HL-60 (cell line): ENCODE measurements around the gene TFB1M.
A peak's percentile ranks its signal among the peaks of the same experiment; 100 is the strongest.

Source experiments
- DNase-seq, 2 experiments: peaks; one replicate each; pipeline ENCODE4 v3.0.0-alpha.2; 2010 to 2020; ENCODE audit warnings: low read depth in 1 of 2, low spot score in 1 of 2
- H3K27ac ChIP-seq: fragments of 250-450 bp; sonication (Bioruptor Pico); replicated peaks from 2 replicates; pipeline ENCODE4 v1.5.1; 2020; ENCODE audit warnings: mild to moderate bottlenecking, moderate library complexity
- H3K27me3 ChIP-seq: fragments of 250-450 bp; sonication (Bioruptor Pico); 2 replicates; pipeline ENCODE4 v1.5.1; 2021; ENCODE audit warnings: mild to moderate bottlenecking, moderate library complexity; ENCODE audit not compliant: insufficient read depth, poor library complexity, severe bottlenecking
- H3K4me3 ChIP-seq: replicated peaks from 2 replicates; pipeline ENCODE4 v1.5.1; 2011; ENCODE audit warnings: mild to moderate bottlenecking, control low read depth, low read length; ENCODE audit not compliant: insufficient read depth
- GABPA ChIP-seq: IDR thresholded peaks from 2 replicates; pipeline ENCODE4 v1.6.1; 2012; ENCODE audit warnings: low read depth
- POLR2AphosphoS5 ChIP-seq: IDR thresholded peaks from 2 replicates; pipeline ENCODE4 v1.6.1; 2012; ENCODE audit warnings: low read depth
- REST ChIP-seq: IDR thresholded peaks from 2 replicates; pipeline ENCODE4 v1.6.1; 2012; ENCODE audit warnings: low read depth; ENCODE audit not compliant: insufficient replicate concordance
- SPI1 ChIP-seq: IDR thresholded peaks from 2 replicates; pipeline ENCODE4 v1.6.1; 2012; ENCODE audit warnings: low read depth, mild to moderate bottlenecking, borderline replicate concordance
- TF ChIP-seq, protein P1 (sequence below): IDR thresholded peaks from one replicate; pipeline ENCODE4 v1.5.1; 2011; ENCODE audit warnings: low read length, control low read depth, inconsistent platforms; ENCODE audit not compliant: insufficient read depth

TFB1M gene

GRCh38 chr6:155324172-155324571 lies 9.9 kb upstream of the TFB1M start:
- Histone ChIP-seq H3K4me3 (no peak overlapping the region), H3K27me3 (no peaks in the 10 kb centered on the region), H3K27ac (no peak overlapping the region)
- TF ChIP-seq POLR2AphosphoS5: no peak
- TF ChIP-seq, protein P1, sequence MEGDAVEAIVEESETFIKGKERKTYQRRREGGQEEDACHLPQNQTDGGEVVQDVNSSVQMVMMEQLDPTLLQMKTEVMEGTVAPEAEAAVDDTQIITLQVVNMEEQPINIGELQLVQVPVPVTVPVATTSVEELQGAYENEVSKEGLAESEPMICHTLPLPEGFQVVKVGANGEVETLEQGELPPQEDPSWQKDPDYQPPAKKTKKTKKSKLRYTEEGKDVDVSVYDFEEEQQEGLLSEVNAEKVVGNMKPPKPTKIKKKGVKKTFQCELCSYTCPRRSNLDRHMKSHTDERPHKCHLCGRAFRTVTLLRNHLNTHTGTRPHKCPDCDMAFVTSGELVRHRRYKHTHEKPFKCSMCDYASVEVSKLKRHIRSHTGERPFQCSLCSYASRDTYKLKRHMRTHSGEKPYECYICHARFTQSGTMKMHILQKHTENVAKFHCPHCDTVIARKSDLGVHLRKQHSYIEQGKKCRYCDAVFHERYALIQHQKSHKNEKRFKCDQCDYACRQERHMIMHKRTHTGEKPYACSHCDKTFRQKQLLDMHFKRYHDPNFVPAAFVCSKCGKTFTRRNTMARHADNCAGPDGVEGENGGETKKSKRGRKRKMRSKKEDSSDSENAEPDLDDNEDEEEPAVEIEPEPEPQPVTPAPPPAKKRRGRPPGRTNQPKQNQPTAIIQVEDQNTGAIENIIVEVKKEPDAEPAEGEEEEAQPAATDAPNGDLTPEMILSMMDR: no peak
- TF ChIP-seq REST: no peak
- TF ChIP-seq GABPA: no peak
- TF ChIP-seq SPI1: no peak
- DNase-seq: no peak

DNA sequence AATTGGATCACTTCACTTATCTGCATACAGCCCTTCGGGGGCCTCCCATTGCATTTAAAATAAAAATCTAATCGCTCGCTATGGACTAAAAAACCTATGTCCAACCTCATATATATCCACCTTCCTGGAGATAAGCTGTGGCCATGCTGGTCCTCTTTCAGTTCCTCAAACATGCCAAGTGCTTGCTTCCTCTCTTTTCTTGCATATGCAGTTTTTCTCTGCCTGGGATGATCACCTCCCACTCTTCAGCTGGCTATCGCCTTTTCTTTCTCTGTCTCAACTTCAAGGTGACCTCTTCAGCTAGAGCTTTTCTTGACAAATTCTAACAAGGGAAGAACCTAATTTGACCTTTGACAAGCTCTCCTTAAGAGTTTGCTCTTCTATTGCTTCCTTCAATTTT lies 5.6 kb upstream of the TFB1M start:
- TF ChIP-seq REST: no peak
- TF ChIP-seq SPI1: peak; percentile 86
- DNase-seq: peak; percentile 41 to 47
- H3K4me3 ChIP-seq: peak overlapping the region; percentile 34
- H3K27me3 ChIP-seq: no peaks in the 10 kb centered on the region
- 0 out of 2 replicates have a peak overlapping the region, but pooled peaks have one; percentile 14 for H3K27ac ChIP-seq

DNA sequence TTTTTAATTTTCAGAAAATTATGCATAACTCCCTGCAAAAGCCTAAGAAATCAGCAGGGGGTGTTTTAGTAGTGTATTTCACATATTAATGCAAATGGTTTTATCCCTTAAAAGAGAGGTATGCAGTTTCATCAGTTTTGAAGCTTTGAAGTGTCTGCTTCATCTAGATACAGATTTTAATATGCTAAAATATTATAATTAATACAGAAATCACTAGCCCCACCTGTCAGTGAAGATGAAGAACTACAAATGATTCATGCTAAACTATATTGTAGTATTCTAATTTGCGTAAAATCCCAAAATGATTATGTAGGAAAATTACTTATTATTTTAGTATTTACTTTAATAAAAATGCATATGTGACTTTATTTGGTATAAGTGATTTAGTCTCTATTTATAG lies 2.9 kb upstream of the TFB1M start:
- no peak overlapping the region for H3K4me3 ChIP-seq
- DNase-seq: no peak
- H3K27ac ChIP-seq: no peak overlapping the region
- TF ChIP-seq SPI1: no peak
- TF ChIP-seq, protein P1: no peak
- TF ChIP-seq REST: no peak
- H3K27me3 ChIP-seq: no peaks in the 10 kb centered on the region

GRCh38 chr6:155316419-155316818 lies 2.1 kb upstream of the TFB1M start:
- TF ChIP-seq POLR2AphosphoS5: no peak
- no peak for TF ChIP-seq SPI1
- no peak for TF ChIP-seq REST
- Histone ChIP-seq H3K27ac (no peak overlapping the region), H3K27me3 (no peaks in the 10 kb centered on the region), H3K4me3 (no peak overlapping the region)
- no peak for DNase-seq
